IMR-90 (cell line): ENCODE results near the gene SPEM1. TPM values are rescaled to one million over a fixed set of nuclear protein-coding genes. Genes with fewer than 3 reads are reported as not detected.

Experiments used
- ATAC-seq: fragments of 200-7000 bp; cut with Tn5 transposase; 2 replicates; pipeline ENCODE4 v1.9.1; 2020; ENCODE audit warnings: low read depth, mild to moderate bottlenecking, moderate library complexity
- BruUV-seq: library from RNA; stranded (reverse); fragments of 400-500 nt; replicated peaks from 2 replicates; lab custom pipeline; 2021; lab: Mats Ljungman, UMichigan
- CTCF ChIA-PET: fragments of 300-600 bp; formaldehyde crosslinking; extraction: SDS; loops from one replicate; lab custom pipeline; 2021; ENCODE audit warnings: antibody characterized with exemption; lab: Yijun Ruan, JAX
- POLR2A ChIA-PET: fragments of 300-600 bp; sonication (Branson Sonifier 250); formaldehyde crosslinking; loops from one replicate; lab custom pipeline; 2022; ENCODE audit warnings: antibody characterized with exemption; ENCODE audit not compliant: unreplicated experiment; lab: Charles Lee
- DNase-seq: peaks from one replicate; pipeline ENCODE4 v3.0.0; 2013
- H2AFZ ChIP-seq: replicated peaks from 2 replicates; pipeline ENCODE3; 2013; ENCODE audit warnings: low read length, mild to moderate bottlenecking; ENCODE audit not compliant: poor library complexity
- H2AK5ac ChIP-seq: 2 replicates; pipeline ENCODE4 v1.6.1; 2013; ENCODE audit warnings: low read depth, low read length, inconsistent platforms
- H2AK9ac ChIP-seq: replicated peaks from 2 replicates; pipeline ENCODE3; 2013; ENCODE audit warnings: mild to moderate bottlenecking, low read depth, low read length, moderate library complexity; ENCODE audit not compliant: poor library complexity
- H2BK120ac ChIP-seq: 2 replicates; pipeline ENCODE4 v1.6.1; 2013; ENCODE audit warnings: low read depth, low read length, inconsistent platforms
- H2BK15ac ChIP-seq: 3 replicates; pipeline ENCODE4 v1.6.1; 2013; ENCODE audit warnings: low read depth, low read length, inconsistent platforms
- H2BK20ac ChIP-seq: 2 replicates; pipeline ENCODE4 v1.6.1; 2013; ENCODE audit warnings: low read depth, mild to moderate bottlenecking, inconsistent platforms, low read length, moderate library complexity
- H2BK5ac ChIP-seq: 2 replicates; pipeline ENCODE4 v1.6.1; 2013; ENCODE audit warnings: mild to moderate bottlenecking, low read depth, low read length, inconsistent platforms; ENCODE audit not compliant: poor library complexity, severe bottlenecking
- H3K14ac ChIP-seq: replicated peaks from 2 replicates; pipeline ENCODE4 v1.6.1; 2013; ENCODE audit warnings: low read depth, low read length, inconsistent platforms
- H3K18ac ChIP-seq: 2 replicates; pipeline ENCODE4 v1.6.1; 2013; ENCODE audit warnings: low read depth, low read length, control low read depth
- H3K23ac ChIP-seq: 2 replicates; pipeline ENCODE4 v1.6.1; 2013; ENCODE audit warnings: low read depth, low read length, inconsistent platforms
- H3K27ac ChIP-seq: 2 replicates; pipeline ENCODE4 v1.5.1; 2013; ENCODE audit warnings: mild to moderate bottlenecking, control low read depth, low read length; ENCODE audit not compliant: insufficient read depth
- H3K27me3 ChIP-seq: 2 replicates; pipeline ENCODE4 v1.6.1; 2013; ENCODE audit warnings: low read length; ENCODE audit not compliant: control insufficient read depth, insufficient read depth
- H3K36me3 ChIP-seq: 2 replicates; pipeline ENCODE4 v1.6.1; 2013; ENCODE audit warnings: low read length, mixed read lengths; ENCODE audit not compliant: control insufficient read depth, insufficient read depth
- H3K4ac ChIP-seq: 2 replicates; pipeline ENCODE4 v1.6.1; 2013; ENCODE audit warnings: low read depth, low read length, inconsistent platforms
- H3K4me1 ChIP-seq: 2 replicates; pipeline ENCODE4 v1.6.1; 2013; ENCODE audit warnings: low read length, mixed read lengths; ENCODE audit not compliant: control insufficient read depth, insufficient read depth
- H3K4me2 ChIP-seq: 2 replicates; pipeline ENCODE4 v1.6.1; 2013; ENCODE audit warnings: low read depth, mild to moderate bottlenecking, control low read depth, low read length, moderate library complexity
- H3K4me3 ChIP-seq: 2 replicates; pipeline ENCODE4 v1.5.1; 2013; ENCODE audit warnings: low read depth, mild to moderate bottlenecking, control low read depth, low read length, moderate library complexity; ENCODE audit not compliant: insufficient read depth
- H3K56ac ChIP-seq: 2 replicates; pipeline ENCODE4 v1.6.1; 2013; ENCODE audit warnings: low read length, inconsistent platforms; ENCODE audit not compliant: insufficient read depth; ENCODE audit errors: extremely low read depth
- H3K79me1 ChIP-seq, 2 experiments: 2 replicates each; pipeline ENCODE4 v1.6.1; 2013; ENCODE audit warnings: low read length in 2 of 2, inconsistent platforms in 1 of 2, low read depth in 1 of 2
- H3K9ac ChIP-seq: 2 replicates; pipeline ENCODE4 v1.6.1; 2013; ENCODE audit warnings: low read depth, low read length, control low read depth
- H3K9me1 ChIP-seq: 2 replicates; pipeline ENCODE4 v1.6.1; 2013; ENCODE audit warnings: low read length, inconsistent platforms; ENCODE audit not compliant: insufficient read depth
- H3K9me3 ChIP-seq: 2 replicates; pipeline ENCODE4 v1.6.1; 2013; ENCODE audit warnings: low read length; ENCODE audit not compliant: control insufficient read depth, insufficient read depth
- H4K20me1 ChIP-seq: 2 replicates; pipeline ENCODE4 v1.6.1; 2013; ENCODE audit warnings: low read length, inconsistent platforms; ENCODE audit not compliant: insufficient read depth
- H4K5ac ChIP-seq: 2 replicates; pipeline ENCODE4 v1.6.1; 2013; ENCODE audit warnings: mild to moderate bottlenecking, low read depth, low read length, control low read depth
- H4K8ac ChIP-seq, 2 experiments: 2 replicates each; pipeline ENCODE4 v1.6.1; 2013; ENCODE audit warnings: low read depth in 2 of 2, low read length in 2 of 2, control low read depth in 1 of 2, inconsistent platforms in 1 of 2
- H4K91ac ChIP-seq: 2 replicates; pipeline ENCODE4 v1.6.1; 2013; ENCODE audit warnings: low read depth, low read length, inconsistent platforms; ENCODE audit not compliant: insufficient read depth
- CEBPB ChIP-seq: IDR thresholded peaks from 2 replicates; pipeline ENCODE4 v1.6.1; 2012; ENCODE audit warnings: low read depth, low read length, improper control_type of control experiment
- FOS ChIP-seq: fragments of 150-350 bp; IDR thresholded peaks from 2 replicates; pipeline ENCODE4 v1.6.1; 2016; ENCODE audit warnings: low read depth, low read length
- MXI1 ChIP-seq: IDR thresholded peaks from 2 replicates; pipeline ENCODE4 v1.6.1; 2012; ENCODE audit warnings: low read depth, mild to moderate bottlenecking, low read length, moderate library complexity, borderline replicate concordance
- WGBS, 2 experiments: methylation state at CpG; one replicate each; pipeline versions ENCODE4 v1.1.5 to v1.1.7; 2013; ENCODE audit warnings: missing lambda C conversion rate in 2 of 2; ENCODE audit not compliant: insufficient read length in 1 of 2; ENCODE audit errors: extremely low coverage in 2 of 2; 5-methylcytosine and 5-hydroxymethylcytosine counted together
- dilution Hi-C: fragments of 300-500 bp; cut with HindIII; formaldehyde crosslinking; loops from one replicate; pipeline ENCODE4 v1.14.3; 2018; ENCODE audit warnings: low sequenced_read_pairs; ENCODE audit not compliant: unreplicated experiment
- in situ Hi-C: fragments of 300-500 bp; cut with MboI; formaldehyde crosslinking; loops from 3 replicates; pipeline ENCODE4 v1.14.3; 2019; ENCODE audit warnings: low sequenced_read_pairs, inconsistent platforms, mixed read lengths
- intact Hi-C: fragments of 100-400 bp; cut with micrococcal nuclease; formaldehyde crosslinking; loops from 2 replicates; pipeline ENCODE4 v1.10.0; 2022
- polyA plus RNA-seq, 3 experiments: library from polyadenylated mRNA; depleted of rRNA; stranded (reverse); fragments of >200 nt; gene quantifications; 2 replicates each; pipeline ENCODE4 v1.2.3, GENCODE V29; 2012; ENCODE audit warnings: low replicate concordance in 1 of 3
- total RNA-seq: library from RNA; depleted of rRNA; stranded (reverse); fragments of >200 nt; gene quantifications from 2 replicates; pipeline ENCODE4 v1.2.3, GENCODE V29; 2012
- TF ChIP-seq, protein P1 (sequence below): fragments of 150-350 bp; IDR thresholded peaks from 2 replicates; pipeline ENCODE4 v1.6.1; 2017; ENCODE audit warnings: mild to moderate bottlenecking, antibody characterized with exemption, low read length, low read depth

Gene SPEM1
- total and polyA plus RNA-seq, 2 of the 4 experiments (the other 2 are of a cell fraction), result not detected

GRCh38 chr17:7413346-7413985 is 6.7 kb upstream of the SPEM1 start:
- no peak overlapping the region for H3K27ac ChIP-seq
- H4K5ac ChIP-seq, result no peak overlapping the region
- H3K36me3 ChIP-seq, result peaks cover 51% of the 10 kb centered on the region
- H3K79me1 ChIP-seq, result peaks cover 0 to 3% of the 10 kb centered on the region in 2 experiments; a peak in 1 of 4 replicates
- H3K4me1 ChIP-seq, result peaks cover 4% of the 10 kb centered on the region; the same call in 1 of the 2 replicates
- H3K4me2 ChIP-seq, result no peak overlapping the region
- no peak overlapping the region for H4K8ac ChIP-seq
- peak overlapping the region; percentile 37 for H2AK9ac ChIP-seq
- H3K9ac ChIP-seq, result no peak overlapping the region
- in situ Hi-C loops, result no loop called here
- H4K91ac ChIP-seq, result no peak overlapping the region
- no peak overlapping the region for H3K23ac ChIP-seq
- ATAC-seq (peak; percentile 69), DNase-seq (peak; percentile 62)
- WGBS, 2 experiments, result no CpG with 5 or more reads among the region's 6 CpGs
- peaks cover 7% of the 10 kb centered on the region; the same call in 1 of the 2 replicates for H3K9me1 ChIP-seq
- intact Hi-C loops, result no loop called here
- H3K4ac ChIP-seq, result no peak overlapping the region
- dilution Hi-C loops, result no loop called here
- H2AK5ac ChIP-seq, result no peak overlapping the region
- TF ChIP-seq MXI1, result no peak
- TF ChIP-seq, protein P1, sequence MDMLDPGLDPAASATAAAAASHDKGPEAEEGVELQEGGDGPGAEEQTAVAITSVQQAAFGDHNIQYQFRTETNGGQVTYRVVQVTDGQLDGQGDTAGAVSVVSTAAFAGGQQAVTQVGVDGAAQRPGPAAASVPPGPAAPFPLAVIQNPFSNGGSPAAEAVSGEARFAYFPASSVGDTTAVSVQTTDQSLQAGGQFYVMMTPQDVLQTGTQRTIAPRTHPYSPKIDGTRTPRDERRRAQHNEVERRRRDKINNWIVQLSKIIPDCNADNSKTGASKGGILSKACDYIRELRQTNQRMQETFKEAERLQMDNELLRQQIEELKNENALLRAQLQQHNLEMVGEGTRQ, result peak; percentile 33; the same call in 1 of the 2 replicates
- no peak for TF ChIP-seq FOS
- TF ChIP-seq CEBPB, result no peak
- BruUV-seq, result no TSS peak
- no peak overlapping the region for H2AFZ ChIP-seq
- H2BK5ac ChIP-seq, result no peak overlapping the region
- no peak overlapping the region for H3K56ac ChIP-seq
- no peak overlapping the region for H2BK15ac ChIP-seq
- CTCF ChIA-PET, result no interaction called here
- no peak overlapping the region for H2BK20ac ChIP-seq
- no peaks in the 10 kb centered on the region for H3K9me3 ChIP-seq
- H2BK120ac ChIP-seq, result no peak overlapping the region
- POLR2A ChIA-PET, result interaction anchor here (1.0 kb wide), 1 partner anchor 9 kb away, joined by 5 read pairs; the partner anchor contains the start of gene TMEM256
- H3K27me3 ChIP-seq, result no peaks in the 10 kb centered on the region
- H4K20me1 ChIP-seq, result peaks cover 7% of the 10 kb centered on the region; the same call in 1 of the 2 replicates
- H3K14ac ChIP-seq, result no peak overlapping the region
- H3K4me3 ChIP-seq, result no peak overlapping the region
- no peak overlapping the region for H3K18ac ChIP-seq
